ENCODE results near the gene ITGB8.
"Not testable (repeated sequence)": the region's sequence is repeated elsewhere in the genome, so short reads cannot be mapped to it uniquely, and the experiment has no call there.

DNA sequence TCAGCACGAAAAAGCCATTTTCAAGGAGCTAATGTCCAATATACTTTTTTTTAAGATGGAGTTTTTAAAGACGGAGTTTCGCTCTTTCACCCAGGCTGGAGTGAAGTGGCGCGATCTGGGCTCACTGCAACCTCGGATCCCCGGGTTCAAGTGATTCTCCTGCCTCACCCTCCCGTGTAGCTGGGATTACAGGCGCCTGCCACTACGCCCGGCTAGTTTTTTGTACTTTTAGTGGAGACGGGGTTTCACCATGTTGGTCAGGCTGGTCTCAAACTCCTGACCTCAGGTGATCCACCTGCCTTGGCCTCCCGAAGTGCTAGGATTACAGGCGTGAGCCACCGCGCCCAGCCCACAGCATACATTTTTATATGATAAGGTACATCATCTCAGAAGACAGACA is 28.4 kb upstream of the ITGB8 start:
- TF ChIP-seq, protein P1, sequence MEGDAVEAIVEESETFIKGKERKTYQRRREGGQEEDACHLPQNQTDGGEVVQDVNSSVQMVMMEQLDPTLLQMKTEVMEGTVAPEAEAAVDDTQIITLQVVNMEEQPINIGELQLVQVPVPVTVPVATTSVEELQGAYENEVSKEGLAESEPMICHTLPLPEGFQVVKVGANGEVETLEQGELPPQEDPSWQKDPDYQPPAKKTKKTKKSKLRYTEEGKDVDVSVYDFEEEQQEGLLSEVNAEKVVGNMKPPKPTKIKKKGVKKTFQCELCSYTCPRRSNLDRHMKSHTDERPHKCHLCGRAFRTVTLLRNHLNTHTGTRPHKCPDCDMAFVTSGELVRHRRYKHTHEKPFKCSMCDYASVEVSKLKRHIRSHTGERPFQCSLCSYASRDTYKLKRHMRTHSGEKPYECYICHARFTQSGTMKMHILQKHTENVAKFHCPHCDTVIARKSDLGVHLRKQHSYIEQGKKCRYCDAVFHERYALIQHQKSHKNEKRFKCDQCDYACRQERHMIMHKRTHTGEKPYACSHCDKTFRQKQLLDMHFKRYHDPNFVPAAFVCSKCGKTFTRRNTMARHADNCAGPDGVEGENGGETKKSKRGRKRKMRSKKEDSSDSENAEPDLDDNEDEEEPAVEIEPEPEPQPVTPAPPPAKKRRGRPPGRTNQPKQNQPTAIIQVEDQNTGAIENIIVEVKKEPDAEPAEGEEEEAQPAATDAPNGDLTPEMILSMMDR (IDR thresholded peaks at IDR 0.05): not testable (repeated sequence)
- not testable (repeated sequence) for TF ChIP-seq ZFX (IDR thresholded peaks at IDR 0.05; ENCODE audit: borderline replicate concordance)

Data from 22Rv1 (cell line).